ENCODE measurements around the gene NT5DC1. TPM values are rescaled to one million over a fixed set of nuclear protein-coding genes. Genes with fewer than 3 reads are reported as not detected.
A peak's percentile ranks its signal among the peaks of the same experiment; 100 is the strongest.

The NT5DC1 gene
- total RNA-seq, 2 experiments from 2014 or later = 20.5 to 58.8 TPM

DNA sequence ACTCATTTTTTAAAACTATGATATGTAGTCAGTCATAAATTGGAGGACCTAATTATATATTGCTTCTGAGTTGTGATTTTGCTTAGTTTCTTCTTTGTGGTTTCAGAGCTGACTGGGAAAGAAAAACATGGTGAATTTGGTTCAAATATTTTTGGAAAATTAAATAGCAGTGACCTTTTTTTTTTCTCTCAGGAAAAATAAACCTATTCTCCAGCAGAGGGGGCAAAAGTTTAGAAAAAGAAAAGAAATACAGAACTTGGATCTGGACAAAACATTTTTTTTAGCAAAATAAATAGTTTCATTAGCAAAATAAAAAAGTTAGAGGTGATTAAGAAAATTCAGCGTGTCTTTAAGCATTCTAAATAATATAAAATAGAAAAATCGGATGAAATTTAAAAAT is 15.1 kb downstream of the NT5DC1 start:
- no TSS peak for BruUV-seq (replicated peaks)
- no peak for TF ChIP-seq EZH2phosphoT487 (IDR thresholded peaks at IDR 0.05; ENCODE audit: borderline replicate concordance, low read depth, low read length)
- TF ChIP-seq, protein P1, sequence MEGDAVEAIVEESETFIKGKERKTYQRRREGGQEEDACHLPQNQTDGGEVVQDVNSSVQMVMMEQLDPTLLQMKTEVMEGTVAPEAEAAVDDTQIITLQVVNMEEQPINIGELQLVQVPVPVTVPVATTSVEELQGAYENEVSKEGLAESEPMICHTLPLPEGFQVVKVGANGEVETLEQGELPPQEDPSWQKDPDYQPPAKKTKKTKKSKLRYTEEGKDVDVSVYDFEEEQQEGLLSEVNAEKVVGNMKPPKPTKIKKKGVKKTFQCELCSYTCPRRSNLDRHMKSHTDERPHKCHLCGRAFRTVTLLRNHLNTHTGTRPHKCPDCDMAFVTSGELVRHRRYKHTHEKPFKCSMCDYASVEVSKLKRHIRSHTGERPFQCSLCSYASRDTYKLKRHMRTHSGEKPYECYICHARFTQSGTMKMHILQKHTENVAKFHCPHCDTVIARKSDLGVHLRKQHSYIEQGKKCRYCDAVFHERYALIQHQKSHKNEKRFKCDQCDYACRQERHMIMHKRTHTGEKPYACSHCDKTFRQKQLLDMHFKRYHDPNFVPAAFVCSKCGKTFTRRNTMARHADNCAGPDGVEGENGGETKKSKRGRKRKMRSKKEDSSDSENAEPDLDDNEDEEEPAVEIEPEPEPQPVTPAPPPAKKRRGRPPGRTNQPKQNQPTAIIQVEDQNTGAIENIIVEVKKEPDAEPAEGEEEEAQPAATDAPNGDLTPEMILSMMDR (conservative IDR thresholded peaks at IDR 0.05; ENCODE audit: low read length) = peak; percentile 70
- Histone ChIP-seq H3K4me3 (ENCODE audit: low read depth, low read length, poor library complexity, severe bottlenecking) (no peak overlapping the region), H3K36me3 (ENCODE audit: insufficient read depth, low read length) (peaks cover 68% of the 10 kb centered on the region), H2AFZ (ENCODE audit: low read length) (no peak overlapping the region), H4K20me1 (ENCODE audit: insufficient read depth, low read length) (no peaks in the 10 kb centered on the region), H3K27ac (ENCODE audit: low read depth, low read length, poor library complexity, severe bottlenecking) (no peak overlapping the region), H3K9me3 (ENCODE audit: low read length) (no peaks in the 10 kb centered on the region), H3K79me2 (ENCODE audit: insufficient read depth, low read depth, low read length) (no peaks in the 10 kb centered on the region), H3K9me2 (ENCODE audit: insufficient read depth, low read length) (no peaks in the 10 kb centered on the region), H3K4me1 (ENCODE audit: insufficient read depth, low read length, poor library complexity, severe bottlenecking) (no peaks in the 10 kb centered on the region), H3K4me2 (ENCODE audit: low read length) (no peak overlapping the region)
- POLR2A ChIA-PET = no interaction called here
- DNase-seq (ENCODE audit: low spot score) = no peak
- intact Hi-C loops (cut with micrococcal nuclease; ENCODE audit: unreplicated experiment) = no loop called here
- CTCF ChIA-PET (ENCODE audit: unreplicated experiment) = no interaction called here

DNA sequence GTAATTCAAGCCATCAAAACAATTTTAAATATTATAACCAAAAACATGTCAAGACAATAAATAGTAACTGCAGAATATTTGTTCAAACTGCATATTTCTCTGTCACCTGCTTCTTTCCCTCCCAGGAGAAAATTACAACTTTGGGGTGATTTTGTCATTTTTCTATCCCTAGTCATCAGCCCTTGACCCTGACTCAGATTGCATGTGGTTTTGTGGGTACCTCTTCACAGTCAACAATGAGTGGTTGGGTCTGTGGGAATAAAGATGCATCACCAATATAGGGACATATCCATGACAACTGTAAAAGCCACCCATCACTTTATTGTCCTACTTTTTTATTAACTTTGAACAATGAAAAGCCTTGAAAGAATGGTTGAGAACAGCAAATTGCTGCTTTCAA is 18.0 kb downstream of the NT5DC1 start:
- Histone ChIP-seq H3K36me3 (ENCODE audit: insufficient read depth, low read length) (peaks cover 43% of the 10 kb centered on the region), H2AFZ (ENCODE audit: low read length) (no peak overlapping the region), H4K20me1 (ENCODE audit: insufficient read depth, low read length) (no peaks in the 10 kb centered on the region), H3K9me2 (ENCODE audit: insufficient read depth, low read length) (no peaks in the 10 kb centered on the region), H3K79me2 (ENCODE audit: insufficient read depth, low read depth, low read length) (no peaks in the 10 kb centered on the region), H3K9me3 (ENCODE audit: low read length) (no peaks in the 10 kb centered on the region), H3K4me3 (ENCODE audit: low read depth, low read length, poor library complexity, severe bottlenecking) (no peak overlapping the region), H3K4me1 (ENCODE audit: insufficient read depth, low read length, poor library complexity, severe bottlenecking) (no peaks in the 10 kb centered on the region), H3K4me2 (ENCODE audit: low read length) (no peak overlapping the region), H3K27ac (ENCODE audit: low read depth, low read length, poor library complexity, severe bottlenecking) (no peak overlapping the region)
- ChIA-PET CTCF (ENCODE audit: unreplicated experiment) (no interaction called here), POLR2A (interaction anchor here (0.8 to 1.5 kb wide), 2 partner anchors 11 to 42 kb away, joined by 3 to 5 read pairs; no protein-coding TSS in a partner anchor)
- BruUV-seq (replicated peaks) = no TSS peak
- intact Hi-C loops (cut with micrococcal nuclease; ENCODE audit: unreplicated experiment) = no loop called here
- TF ChIP-seq EZH2phosphoT487 (IDR thresholded peaks at IDR 0.05; ENCODE audit: borderline replicate concordance, low read depth, low read length) = no peak
- TF ChIP-seq, protein P1 (conservative IDR thresholded peaks at IDR 0.05; ENCODE audit: low read length) = no peak
- no peak for DNase-seq (ENCODE audit: low spot score)

- H3K36me3 ChIP-seq (ENCODE audit: insufficient read depth, low read length) = peaks cover 26% of the 10 kb centered on the region
- TF ChIP-seq, protein P1 (conservative IDR thresholded peaks at IDR 0.05; ENCODE audit: low read length) = no peak
- no peak for TF ChIP-seq EZH2phosphoT487 (IDR thresholded peaks at IDR 0.05; ENCODE audit: borderline replicate concordance, low read depth, low read length)
- BruUV-seq (replicated peaks) = no TSS peak
Observed at GRCh38 chr6:116120430-116120829, 19.8 kb downstream of the NT5DC1 start.

More at GRCh38 chr6:116120430-116120829, 19.8 kb downstream of the NT5DC1 start:
- ChIA-PET CTCF (ENCODE audit: unreplicated experiment) (interaction anchor here (1.7 kb wide), 1 partner anchor 19 kb away, joined by 4 read pairs; no protein-coding TSS in a partner anchor), POLR2A (interaction anchor here (1.5 kb wide), 1 partner anchor 11 kb away, joined by 6 read pairs; no protein-coding TSS in a partner anchor)
- H3K79me2 ChIP-seq (ENCODE audit: insufficient read depth, low read depth, low read length) = no peaks in the 10 kb centered on the region
- H3K4me2 ChIP-seq (ENCODE audit: low read length) = no peak overlapping the region
- no peaks in the 10 kb centered on the region for H3K9me3 ChIP-seq (ENCODE audit: low read length)
- no peaks in the 10 kb centered on the region for H3K9me2 ChIP-seq (ENCODE audit: insufficient read depth, low read length)
- no peaks in the 10 kb centered on the region for H4K20me1 ChIP-seq (ENCODE audit: insufficient read depth, low read length)
- no peak overlapping the region for H2AFZ ChIP-seq (ENCODE audit: low read length)
- no peaks in the 10 kb centered on the region for H3K4me1 ChIP-seq (ENCODE audit: insufficient read depth, low read length, poor library complexity, severe bottlenecking)
- H3K4me3 ChIP-seq (ENCODE audit: low read depth, low read length, poor library complexity, severe bottlenecking) = no peak overlapping the region
- intact Hi-C loops (cut with micrococcal nuclease; ENCODE audit: unreplicated experiment) = no loop called here
- H3K27ac ChIP-seq (ENCODE audit: low read depth, low read length, poor library complexity, severe bottlenecking) = no peak overlapping the region
- DNase-seq (ENCODE audit: low spot score) = no peak
